GM04504 (cell line): ENCODE data around the gene SCUBE2.
"Not testable (repeated sequence)": the region's sequence is repeated elsewhere in the genome, so short reads cannot be mapped to it uniquely, and the experiment has no call there.

Experiments
- DNase-seq: peaks from one replicate; pipeline ENCODE4 v3.0.0-alpha.2; 2012; ENCODE audit warnings: low read depth

The SCUBE2 gene

GRCh38 chr11:9042488-9042887, 48.9 kb downstream of the SCUBE2 start:
- DNase-seq: no peak

GRCh38 chr11:9041747-9042146, 49.7 kb downstream of the SCUBE2 start:
- no peak for DNase-seq

GRCh38 chr11:9040410-9040809, 51.0 kb downstream of the SCUBE2 start:
- DNase-seq: no peak

DNA sequence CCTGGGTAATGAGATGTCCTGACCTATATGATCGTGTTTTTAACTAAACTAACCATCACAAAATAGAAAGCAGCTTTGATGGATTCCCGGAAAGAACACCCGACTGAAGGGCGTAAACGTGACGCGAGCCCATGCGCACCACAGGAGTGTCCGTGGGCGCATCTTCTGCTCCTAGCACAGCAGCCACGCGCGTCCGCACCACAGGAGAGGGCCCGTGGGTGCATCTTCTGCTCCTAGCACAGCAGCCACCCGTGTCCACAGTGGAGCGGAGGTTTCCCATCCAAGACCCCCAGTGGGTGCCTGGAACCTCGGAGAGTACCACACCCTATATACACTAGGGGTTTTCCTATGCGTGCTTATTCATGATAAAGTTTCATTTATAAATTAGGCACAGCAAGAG, 51.5 kb downstream of the SCUBE2 start:
- DNase-seq: no peak

DNA sequence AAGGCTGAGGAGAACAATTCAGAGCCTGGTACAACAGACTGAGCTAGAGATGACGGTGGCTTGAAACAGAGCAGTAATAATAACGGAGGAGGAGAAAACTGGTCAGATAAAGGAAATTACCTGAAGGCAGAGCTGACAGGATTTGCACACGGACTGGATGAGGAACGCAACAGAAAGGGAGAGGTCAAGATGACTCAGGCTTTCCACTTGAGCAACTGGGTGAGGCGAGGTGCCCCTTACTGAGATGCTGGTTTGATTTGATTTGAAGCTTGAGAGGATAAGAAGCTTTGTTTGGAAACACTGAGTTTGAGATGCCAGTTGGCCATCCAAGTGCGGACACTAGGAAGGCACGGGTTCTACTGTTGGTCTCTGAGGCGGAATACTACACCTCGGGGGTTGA, 52.2 kb downstream of the SCUBE2 start:
- no peak for DNase-seq

- DNase-seq: no peak
Observed at GRCh38 chr11:9038541-9038940, 52.9 kb downstream of the SCUBE2 start.

GRCh38 chr11:9037963-9038362, 53.4 kb downstream of the SCUBE2 start:
- DNase-seq: no peak

- DNase-seq: no peak
Observed at GRCh38 chr11:9037046-9037780, 54.2 kb downstream of the SCUBE2 start.

DNA sequence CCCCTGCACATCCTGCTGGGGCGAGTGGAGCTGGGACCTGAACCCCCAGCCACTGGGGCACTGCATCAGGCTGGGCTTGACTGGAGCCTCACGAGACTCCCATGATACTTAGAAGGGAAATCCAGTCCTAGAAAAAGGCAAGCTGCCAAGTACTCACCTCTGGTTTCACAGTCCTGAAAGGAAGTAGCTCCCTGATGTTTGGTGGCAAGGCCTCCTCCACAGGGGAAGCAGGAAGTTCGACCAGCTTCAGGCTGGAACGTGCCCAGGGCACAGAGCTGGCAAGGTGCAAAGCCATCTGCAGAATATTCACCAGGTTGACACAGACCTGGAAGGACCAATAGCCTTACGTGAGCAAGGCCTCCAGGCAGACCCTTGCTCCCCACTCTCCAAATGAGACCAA, 60.8 kb downstream of the SCUBE2 start:
- no peak for DNase-seq

GRCh38 chr11:9029422-9029821, 62.0 kb downstream of the SCUBE2 start:
- no peak for DNase-seq

DNA sequence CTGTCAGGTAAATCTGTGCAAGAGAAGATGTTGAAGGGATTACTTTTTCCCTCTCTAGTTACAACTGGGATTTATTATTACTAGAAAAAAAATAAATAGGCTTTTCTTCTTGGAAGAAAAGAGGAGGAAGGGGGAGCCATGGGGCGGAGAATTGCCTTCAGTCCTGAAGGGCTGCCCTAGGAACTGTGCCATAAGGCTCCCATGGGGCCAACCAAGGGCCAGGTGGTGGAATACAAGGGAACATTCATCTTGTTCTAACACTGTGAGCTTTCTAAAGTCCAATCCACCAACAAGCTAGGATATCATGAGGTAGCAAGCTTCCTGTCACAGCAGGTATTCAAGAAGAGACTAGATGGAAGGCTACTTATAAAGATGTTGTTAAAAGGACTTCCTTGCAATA, 62.8 kb downstream of the SCUBE2 start:
- DNase-seq: no peak

DNA sequence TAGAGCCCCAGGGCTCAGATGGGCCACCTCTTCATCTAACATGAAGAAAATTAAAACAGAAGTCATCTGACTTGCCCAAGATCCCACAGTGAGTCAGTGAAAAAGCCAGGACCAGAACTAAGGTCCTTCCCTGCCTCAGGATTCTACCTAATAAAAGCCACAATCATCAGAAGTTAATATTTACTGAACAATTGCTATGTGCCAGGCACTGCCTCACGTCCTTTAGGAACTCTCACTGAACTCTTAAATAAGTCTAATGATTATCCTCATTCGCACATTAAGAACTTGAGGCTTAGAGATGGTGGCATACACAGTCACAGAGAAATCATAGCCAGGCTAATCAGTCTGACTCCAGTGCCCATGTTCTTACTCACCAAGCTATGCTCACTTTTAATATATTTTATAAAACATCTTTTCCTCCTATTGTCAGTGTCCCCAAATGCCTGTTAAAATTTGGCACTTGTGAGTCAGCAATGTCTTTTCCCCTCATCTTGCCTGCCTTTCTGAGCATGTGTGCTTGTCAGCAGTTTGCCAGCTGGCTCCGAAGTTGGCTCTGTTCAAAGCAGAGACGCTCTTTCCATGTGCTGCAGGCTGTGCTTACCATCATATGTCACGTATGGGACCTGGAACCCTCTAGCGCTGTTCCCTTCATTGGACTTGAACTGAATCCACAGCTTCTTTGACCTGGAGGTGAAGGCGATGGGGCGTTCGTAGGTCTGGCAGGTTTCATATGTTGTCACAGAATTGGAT, 66.1 kb downstream of the SCUBE2 start:
- DNase-seq: no peak

GRCh38 chr11:9022961-9023680, 68.3 kb downstream of the SCUBE2 start:
- no peak for DNase-seq

DNA sequence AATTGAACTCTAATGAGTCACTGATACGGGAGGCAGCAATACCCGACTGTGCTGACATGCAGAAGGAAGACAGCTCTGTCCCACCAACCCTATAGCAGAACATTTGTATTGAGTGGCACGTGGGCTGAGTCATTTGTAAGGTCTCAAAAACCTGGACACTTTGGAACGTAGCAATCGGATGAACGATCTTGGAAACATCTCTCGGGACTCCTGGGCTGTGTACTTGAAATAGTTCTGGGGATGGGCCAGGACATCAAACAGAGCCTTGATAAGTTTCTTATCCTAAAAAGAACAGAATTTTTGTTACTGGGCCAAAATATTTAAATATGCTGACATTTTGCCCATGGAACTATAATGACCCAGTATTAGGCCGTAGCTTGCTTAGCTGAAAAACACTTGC, 70.5 kb downstream of the SCUBE2 start:
- DNase-seq: no peak

DNA sequence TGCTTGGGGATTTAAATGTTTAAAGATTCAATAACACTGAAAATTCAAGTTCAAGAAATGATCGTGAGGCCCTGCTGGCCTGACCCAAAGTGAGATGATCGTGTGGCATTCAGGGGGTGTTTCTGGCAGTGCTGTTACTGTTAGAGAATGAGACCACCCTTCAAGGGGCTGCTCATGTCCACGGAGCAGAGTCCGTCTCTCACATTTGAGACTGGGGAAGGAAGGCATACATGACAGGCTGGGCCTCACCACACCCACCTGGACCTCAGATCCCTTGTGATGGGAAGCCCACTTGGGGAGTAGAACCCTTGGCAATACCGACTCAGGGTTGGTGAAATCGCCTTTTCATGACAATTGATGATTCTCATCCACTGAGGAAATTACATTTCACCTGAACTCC, 71.5 kb downstream of the SCUBE2 start:
- no peak for DNase-seq

GRCh38 chr11:9017773-9018172, 73.6 kb downstream of the SCUBE2 start:
- peak; percentile 74 for DNase-seq

- DNase-seq: no peak
Observed at GRCh38 chr11:9016916-9017642, 74.3 kb downstream of the SCUBE2 start.

GRCh38 chr11:9015677-9016076, 75.7 kb downstream of the SCUBE2 start:
- DNase-seq: peak; percentile 50

GRCh38 chr11:9014826-9015225, 76.6 kb downstream of the SCUBE2 start:
- DNase-seq: no peak

DNA sequence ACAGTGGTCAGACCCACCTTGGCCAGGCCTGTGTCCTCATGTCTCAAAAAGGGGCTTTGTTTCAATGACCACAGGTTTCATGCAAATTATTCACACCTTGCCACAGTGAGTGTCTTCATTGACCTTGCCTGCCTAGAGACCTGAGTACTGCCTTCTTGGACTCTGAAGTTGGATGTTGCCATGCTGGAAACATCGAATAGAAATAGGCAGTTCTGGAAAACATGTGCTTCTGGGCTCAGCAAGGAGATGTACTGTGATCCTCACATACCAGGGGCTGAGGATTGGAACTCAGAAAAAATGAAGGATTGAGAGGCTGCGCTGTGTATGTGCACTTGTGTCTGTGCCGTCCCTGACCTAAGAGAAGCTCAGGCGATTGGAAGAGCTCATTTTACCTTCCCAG, 78.0 kb downstream of the SCUBE2 start:
- DNase-seq: no peak

- DNase-seq: not testable (repeated sequence)
Observed at GRCh38 chr11:9009538-9009937, 81.9 kb downstream of the SCUBE2 start.

DNA sequence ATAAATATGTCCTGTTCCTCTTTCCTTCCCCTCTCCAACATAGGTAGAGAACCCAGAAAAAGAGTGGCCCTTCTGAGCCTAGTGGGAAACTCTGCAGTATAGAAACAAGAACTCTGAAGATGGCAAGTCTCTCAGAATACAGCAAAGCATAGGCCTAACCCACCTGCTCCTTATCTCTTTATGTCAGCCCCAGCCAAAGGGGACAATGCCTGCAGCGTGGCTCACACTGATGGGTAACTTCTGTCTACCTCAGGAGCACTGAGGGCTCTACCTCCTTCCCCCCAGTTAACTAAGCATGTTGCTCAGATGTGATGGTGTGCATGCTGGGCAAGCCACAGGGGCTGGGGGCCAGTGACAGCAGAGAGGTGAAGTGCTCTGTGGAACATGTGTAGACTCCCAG, 82.7 kb downstream of the SCUBE2 start:
- DNase-seq: no peak
